ENCODE measurements around the gene ACER1. TPM values are rescaled to one million over a fixed set of nuclear protein-coding genes. Genes with fewer than 3 reads are reported as not detected.
"Not testable (repeated sequence)": the region's sequence is repeated elsewhere in the genome, so short reads cannot be mapped to it uniquely, and the experiment has no call there.

The ACER1 gene
- total and polyA plus RNA-seq, 8 donors, result 0.15 to 0.30 TPM; not detected in 6

GRCh38 chr19:6358003-6358402 is 24.6 kb upstream of the ACER1 start:
- no peaks in the 10 kb centered on the region for H3K36me3 ChIP-seq
- peaks cover 8 to 11% of the 10 kb centered on the region in 2 donors for H3K4me1 ChIP-seq
- intact Hi-C loops (cut with DNase I), result no loop called here
- no peak overlapping the region for H3K27ac ChIP-seq
- DNase-seq (no peak), ATAC-seq (peak; percentile 5)
- H3K4me3 ChIP-seq, result no peak overlapping the region
- no peaks in the 10 kb centered on the region for H3K27me3 ChIP-seq
- H3K9me3 ChIP-seq, result no peaks in the 10 kb centered on the region
- no peak for TF ChIP-seq CTCF (IDR thresholded peaks at IDR 0.05)

GRCh38 chr19:6357174-6357573 is 23.8 kb upstream of the ACER1 start:
- intact Hi-C loops (cut with DNase I), result no loop called here
- H3K27me3 ChIP-seq, result no peaks in the 10 kb centered on the region
- no peaks in the 10 kb centered on the region for H3K36me3 ChIP-seq
- H3K4me1 ChIP-seq, result peaks cover under 1 to 2% of the 10 kb centered on the region in 2 donors
- H3K4me3 ChIP-seq, result no peak overlapping the region
- ATAC-seq (no peak), DNase-seq (no peak)
- no peaks in the 10 kb centered on the region for H3K9me3 ChIP-seq
- no peak overlapping the region for H3K27ac ChIP-seq
- TF ChIP-seq CTCF (IDR thresholded peaks at IDR 0.05), result no peak

GRCh38 chr19:6355321-6356040 is 22.1 kb upstream of the ACER1 start:
- H3K9me3 ChIP-seq; H3K27ac ChIP-seq; ATAC-seq; intact Hi-C loops (cut with DNase I); H3K36me3 ChIP-seq; H3K27me3 ChIP-seq; DNase-seq; H3K4me1 ChIP-seq; H3K4me3 ChIP-seq: not testable (repeated sequence)

- H3K4me3 ChIP-seq, result no peak overlapping the region
- no peaks in the 10 kb centered on the region for H3K27me3 ChIP-seq
- no peak for ATAC-seq
- peak in 1 of 4 donors; percentile 1 for DNase-seq
- H3K27ac ChIP-seq, result no peak overlapping the region
- TF ChIP-seq CTCF (IDR thresholded peaks at IDR 0.05), result peak; percentile 10 to 13
- no peaks in the 10 kb centered on the region for H3K36me3 ChIP-seq
- H3K4me1 ChIP-seq, result no peaks in the 10 kb centered on the region
- no peaks in the 10 kb centered on the region for H3K9me3 ChIP-seq
- intact Hi-C loops (cut with DNase I), result no loop called here
Measured at GRCh38 chr19:6354098-6354674, 20.8 kb upstream of the ACER1 start.

GRCh38 chr19:6352381-6353165 is 19.2 kb upstream of the ACER1 start:
- H3K9me3 ChIP-seq, result no peaks in the 10 kb centered on the region
- H3K4me3 ChIP-seq, result no peak overlapping the region
- H3K27ac ChIP-seq, result no peak overlapping the region
- TF ChIP-seq CTCF (IDR thresholded peaks at IDR 0.05), result no peak
- intact Hi-C loops (cut with DNase I), result no loop called here
- peak in 1 of 4 donors; percentile 2 for DNase-seq
- no peaks in the 10 kb centered on the region for H3K27me3 ChIP-seq
- no peaks in the 10 kb centered on the region for H3K36me3 ChIP-seq
- no peak for ATAC-seq
- H3K4me1 ChIP-seq, result no peaks in the 10 kb centered on the region

Data from left lung (tissue), 10 donors.